Rectal smooth muscle tissue (tissue), 1 donor: Measurements from ENCODE around the gene FOXB1.

Source experiments
- H3K27ac ChIP-seq: one replicate; pipeline ENCODE4 v1.7.0; 2013; ENCODE audit warnings: low read depth, low read length, inconsistent platforms
- H3K27me3 ChIP-seq: one replicate; pipeline ENCODE4 v1.7.0; 2013; ENCODE audit warnings: low read length; ENCODE audit not compliant: control insufficient read depth, insufficient read depth
- H3K36me3 ChIP-seq: one replicate; pipeline ENCODE4 v1.7.0; 2013; ENCODE audit warnings: low read length; ENCODE audit not compliant: control insufficient read depth, insufficient read depth
- H3K4me1 ChIP-seq: one replicate; pipeline ENCODE4 v1.7.0; 2013; ENCODE audit warnings: low read length; ENCODE audit not compliant: control insufficient read depth, insufficient read depth
- H3K4me3 ChIP-seq: one replicate; pipeline ENCODE4 v1.7.0; 2013; ENCODE audit warnings: low read length
- H3K9ac ChIP-seq: one replicate; pipeline ENCODE4 v1.7.0; 2013; ENCODE audit warnings: low read length

The FOXB1 gene

DNA sequence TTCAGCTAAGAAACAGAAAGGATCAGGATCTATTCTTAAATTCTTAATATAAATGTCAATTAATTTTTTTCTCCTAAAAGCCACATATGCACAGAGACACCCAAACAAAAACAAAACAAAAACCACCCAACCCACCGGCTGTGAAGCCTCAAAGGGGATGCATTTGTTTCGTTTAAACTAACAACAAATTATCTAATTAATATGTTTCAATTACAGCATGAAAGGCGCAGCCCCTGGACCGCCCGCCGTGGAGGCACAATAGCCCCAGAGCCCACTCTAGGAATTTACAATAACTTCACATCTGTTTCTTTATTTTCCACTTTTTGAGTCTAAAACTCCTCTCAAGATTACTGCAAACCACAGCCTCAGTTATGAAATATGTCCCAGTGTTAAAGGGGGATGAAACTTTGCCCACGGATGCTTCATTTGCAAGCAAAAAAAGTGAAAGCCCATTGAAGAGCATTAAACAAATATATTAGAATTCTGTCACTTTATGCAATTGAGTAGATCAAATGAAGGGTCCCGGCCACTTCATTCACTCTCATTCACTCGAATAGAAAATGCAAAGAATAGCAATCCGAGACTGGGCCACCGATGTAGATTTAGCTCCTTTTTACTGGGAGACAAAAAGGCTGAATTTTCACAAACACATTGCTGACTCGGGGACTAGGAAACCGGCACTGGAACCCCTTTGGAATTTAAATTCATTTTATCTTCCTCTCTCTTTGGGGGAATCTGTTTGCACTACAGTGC, 6.0 kb downstream of the FOXB1 start:
- Histone ChIP-seq H3K4me3 (no peak overlapping the region), H3K9ac (no peak overlapping the region), H3K27me3 (peaks cover 13% of the 10 kb centered on the region), H3K4me1 (peaks cover 3% of the 10 kb centered on the region), H3K36me3 (no peaks in the 10 kb centered on the region), H3K27ac (no peak overlapping the region)

DNA sequence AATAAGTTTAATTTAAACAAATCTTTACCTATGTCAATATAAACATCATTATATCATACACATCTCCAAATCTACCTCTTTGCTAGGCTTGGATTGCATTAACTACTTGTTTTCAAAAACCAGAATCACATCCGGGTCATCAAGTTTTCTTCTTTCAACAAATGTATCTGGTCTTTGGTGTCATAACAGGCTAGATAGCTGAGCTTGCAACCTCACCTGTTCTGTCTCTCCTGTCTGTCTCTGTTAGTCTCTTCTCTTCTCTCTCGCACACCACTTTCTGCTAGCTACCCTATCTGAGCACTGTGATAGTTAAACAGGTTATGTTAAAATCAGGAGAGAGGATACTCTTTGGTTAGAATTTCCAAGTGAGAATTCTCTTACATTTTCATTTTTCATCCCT, 6.7 kb downstream of the FOXB1 start:
- Histone ChIP-seq H3K27me3 (peaks cover 6% of the 10 kb centered on the region), H3K27ac (no peak overlapping the region), H3K4me1 (peaks cover 3% of the 10 kb centered on the region), H3K9ac (no peak overlapping the region), H3K36me3 (no peaks in the 10 kb centered on the region), H3K4me3 (no peak overlapping the region)

DNA sequence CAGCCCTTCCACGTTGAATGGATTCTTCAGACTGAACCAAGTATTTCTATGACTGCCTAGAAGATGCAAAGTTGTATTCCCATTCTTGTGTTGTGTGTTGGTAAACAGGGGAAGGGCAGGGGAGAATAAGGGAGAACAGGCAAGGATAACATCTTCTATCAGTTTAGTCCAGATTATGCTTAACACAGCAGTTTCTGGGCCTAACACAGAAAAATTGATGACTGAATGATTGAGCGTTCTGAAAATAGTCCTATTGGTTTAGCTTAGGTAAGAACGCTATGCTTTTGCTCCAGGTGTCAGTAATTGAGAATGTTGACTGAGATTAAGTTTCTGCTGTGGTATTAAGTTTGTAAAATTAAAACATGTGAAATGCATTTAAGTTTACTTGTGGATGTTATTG, 8.6 kb downstream of the FOXB1 start:
- H3K27me3 ChIP-seq = peaks cover 3% of the 10 kb centered on the region
- no peaks in the 10 kb centered on the region for H3K36me3 ChIP-seq
- no peaks in the 10 kb centered on the region for H3K4me1 ChIP-seq
- H3K4me3 ChIP-seq = no peak overlapping the region
- H3K27ac ChIP-seq = no peak overlapping the region
- no peak overlapping the region for H3K9ac ChIP-seq

DNA sequence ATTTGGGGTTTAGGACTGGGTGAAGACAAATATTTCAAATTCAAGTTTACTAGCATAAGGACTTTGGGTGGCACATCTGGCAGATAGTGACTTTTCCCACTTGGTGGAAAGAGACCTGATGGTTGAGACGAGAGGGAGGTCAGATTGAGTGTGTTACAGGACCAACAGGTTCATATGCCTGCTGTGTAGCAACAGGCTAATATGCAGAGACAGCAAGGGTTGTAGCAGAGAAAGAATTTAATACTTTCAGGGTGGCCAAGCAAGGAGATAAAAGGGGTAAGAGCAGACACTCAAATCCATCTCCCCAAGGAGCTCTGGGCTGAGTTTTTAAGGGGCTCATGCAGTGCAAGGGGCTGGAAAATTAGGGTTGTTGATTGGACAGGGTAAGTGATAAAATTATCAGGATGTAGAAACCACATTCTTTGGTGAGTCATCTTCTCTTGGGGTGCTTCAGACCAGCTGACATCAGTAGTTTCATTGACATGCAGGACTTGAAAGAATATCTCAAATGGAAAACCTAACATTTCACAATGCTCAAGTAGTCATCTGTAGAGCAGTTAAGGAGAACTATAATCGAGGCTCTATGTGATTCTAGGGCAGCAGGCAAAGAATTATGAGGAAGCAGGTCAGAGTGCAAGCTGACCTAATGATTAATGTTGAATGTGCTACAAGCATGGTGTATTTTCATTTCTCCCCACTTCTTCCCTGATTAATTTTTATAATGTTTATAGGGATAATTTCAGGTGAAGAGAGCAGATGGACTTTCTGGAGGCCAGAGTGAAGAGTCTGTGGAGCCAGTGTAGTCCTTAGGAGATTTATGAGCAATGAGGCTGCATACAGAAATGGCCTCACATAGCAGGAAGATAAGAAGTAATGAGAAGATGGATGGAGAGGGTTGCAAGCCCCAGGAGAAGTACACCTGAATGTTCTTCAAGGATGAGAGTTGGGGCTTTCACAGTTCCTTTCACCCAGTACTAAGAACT, 13.7 kb downstream of the FOXB1 start:
- Histone ChIP-seq H3K27me3 (no peaks in the 10 kb centered on the region), H3K27ac (no peak overlapping the region), H3K4me3 (no peak overlapping the region), H3K9ac (no peak overlapping the region), H3K36me3 (no peaks in the 10 kb centered on the region), H3K4me1 (no peaks in the 10 kb centered on the region)

DNA sequence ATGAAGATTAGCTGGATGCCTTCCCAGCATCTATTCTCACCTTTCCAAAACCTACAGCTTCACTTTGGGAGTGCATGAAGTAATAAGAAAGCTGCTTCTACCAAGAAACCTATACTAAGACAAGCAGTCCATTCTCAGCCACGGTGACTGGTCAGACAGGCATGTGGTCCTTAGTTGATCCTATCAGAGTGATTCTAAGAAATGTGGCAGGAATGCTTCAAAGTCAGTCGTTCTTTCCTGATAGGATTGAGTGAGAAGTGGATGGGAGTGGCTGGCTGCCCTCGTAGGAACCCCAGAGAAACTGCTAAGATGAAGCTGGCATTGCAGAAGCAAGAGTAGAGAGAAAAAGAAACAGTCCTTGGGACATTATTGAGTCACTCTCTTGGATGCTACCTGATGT, 16.6 kb downstream of the FOXB1 start:
- Histone ChIP-seq H3K27ac (no peak overlapping the region), H3K9ac (no peak overlapping the region), H3K4me1 (no peaks in the 10 kb centered on the region), H3K27me3 (no peaks in the 10 kb centered on the region), H3K36me3 (no peaks in the 10 kb centered on the region), H3K4me3 (no peak overlapping the region)

DNA sequence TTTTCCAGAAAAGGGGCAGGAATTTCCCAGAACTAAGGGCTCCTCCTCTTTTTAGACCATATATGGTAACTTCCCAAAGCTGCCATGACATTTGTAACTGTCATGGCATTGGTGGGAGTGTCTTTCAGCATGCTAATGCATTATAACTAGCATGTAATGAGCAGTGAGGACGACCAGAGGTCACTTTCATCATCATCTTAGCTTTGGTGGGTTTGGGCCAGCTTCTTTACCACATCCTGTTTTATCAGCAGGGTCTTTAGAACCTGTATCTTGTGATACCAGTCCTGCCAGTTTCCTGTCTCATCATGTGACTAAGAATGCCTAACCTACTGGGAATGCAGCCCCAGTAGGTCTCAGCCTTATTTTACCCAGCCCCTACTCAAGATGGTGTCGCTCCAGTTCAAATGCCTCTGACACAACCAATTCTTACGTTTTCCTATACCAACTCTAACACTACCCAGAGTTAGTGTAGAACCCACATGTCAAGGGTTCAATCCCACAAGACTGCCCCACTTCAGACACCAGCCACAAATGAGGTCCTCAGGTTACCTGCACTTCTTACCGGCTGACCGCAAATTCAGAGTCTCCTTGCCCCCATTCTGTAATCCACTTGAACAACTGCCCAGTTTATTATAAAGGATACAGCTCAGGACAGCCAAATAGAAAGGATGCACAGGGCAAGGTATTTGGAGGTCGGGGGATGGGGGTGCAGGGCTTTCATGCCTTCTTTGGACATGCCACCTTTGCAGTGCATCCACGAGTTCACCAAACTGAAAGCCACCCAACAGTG, 17.7 kb downstream of the FOXB1 start:
- no peaks in the 10 kb centered on the region for H3K36me3 ChIP-seq
- no peak overlapping the region for H3K27ac ChIP-seq
- no peak overlapping the region for H3K9ac ChIP-seq
- no peaks in the 10 kb centered on the region for H3K4me1 ChIP-seq
- no peak overlapping the region for H3K4me3 ChIP-seq
- H3K27me3 ChIP-seq = no peaks in the 10 kb centered on the region

DNA sequence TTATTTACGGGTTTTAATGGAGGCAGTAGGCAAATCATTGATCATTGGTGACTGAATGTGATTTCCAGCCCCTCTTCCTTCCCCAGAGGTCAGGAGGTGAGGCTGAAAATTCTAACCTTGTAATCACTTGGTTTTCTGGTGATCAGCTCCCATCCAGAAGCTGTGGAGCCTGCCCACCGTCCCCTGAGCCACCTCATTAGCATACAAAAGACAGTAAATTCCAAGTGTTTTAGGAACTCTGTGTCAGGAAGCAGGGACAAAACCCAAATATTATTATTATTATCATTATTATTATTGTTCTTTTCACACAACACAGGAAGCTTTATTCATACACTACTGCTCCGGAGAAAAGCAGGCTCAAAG, 18.2 kb downstream of the FOXB1 start:
- Histone ChIP-seq H3K27ac (no peak overlapping the region), H3K27me3 (no peaks in the 10 kb centered on the region), H3K4me3 (no peak overlapping the region), H3K9ac (no peak overlapping the region), H3K4me1 (no peaks in the 10 kb centered on the region), H3K36me3 (no peaks in the 10 kb centered on the region)

DNA sequence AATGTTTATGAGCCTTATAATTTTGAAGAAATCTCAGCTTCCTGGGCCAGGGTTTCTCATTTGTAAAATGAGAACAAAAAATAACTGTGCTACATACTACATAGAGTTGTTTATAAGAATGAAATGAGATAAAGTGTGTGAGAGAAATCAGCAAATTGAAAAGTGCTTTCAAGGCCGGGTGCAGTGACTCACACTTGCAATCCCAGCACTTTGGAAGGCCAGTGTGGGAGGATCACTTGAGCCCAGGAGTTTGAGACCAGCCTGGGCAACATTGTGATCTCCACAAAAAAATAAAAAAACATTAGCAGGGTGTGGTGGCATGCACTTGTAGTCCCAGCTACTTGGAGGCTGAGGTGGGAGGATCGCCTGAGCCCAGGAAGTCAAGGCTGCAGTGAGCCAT, 22.4 kb downstream of the FOXB1 start:
- H3K27me3 ChIP-seq = no peaks in the 10 kb centered on the region
- H3K36me3 ChIP-seq = no peaks in the 10 kb centered on the region
- H3K9ac ChIP-seq = no peak overlapping the region
- H3K4me1 ChIP-seq = no peaks in the 10 kb centered on the region
- no peak overlapping the region for H3K4me3 ChIP-seq
- H3K27ac ChIP-seq = no peak overlapping the region

DNA sequence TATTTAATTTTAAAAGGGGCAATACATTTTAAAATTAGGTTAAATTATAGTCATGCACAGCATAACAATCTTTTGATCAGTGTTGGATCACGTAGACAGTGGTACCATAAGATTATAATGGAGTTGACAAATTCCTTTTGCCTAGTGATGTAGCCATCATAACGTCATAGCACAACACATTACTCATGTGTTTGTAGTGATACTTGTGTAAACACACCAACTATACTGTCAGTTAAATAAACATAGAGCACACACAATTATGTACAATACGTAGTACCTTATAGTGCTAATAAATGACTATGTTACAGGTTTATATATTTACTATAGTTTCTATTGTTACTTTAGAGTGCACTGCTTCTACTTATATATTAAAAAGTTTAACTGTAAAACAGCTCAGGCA, 31.2 kb downstream of the FOXB1 start:
- no peak overlapping the region for H3K9ac ChIP-seq
- no peak overlapping the region for H3K4me3 ChIP-seq
- H3K27ac ChIP-seq = no peak overlapping the region
- no peaks in the 10 kb centered on the region for H3K36me3 ChIP-seq
- no peaks in the 10 kb centered on the region for H3K4me1 ChIP-seq
- no peaks in the 10 kb centered on the region for H3K27me3 ChIP-seq

DNA sequence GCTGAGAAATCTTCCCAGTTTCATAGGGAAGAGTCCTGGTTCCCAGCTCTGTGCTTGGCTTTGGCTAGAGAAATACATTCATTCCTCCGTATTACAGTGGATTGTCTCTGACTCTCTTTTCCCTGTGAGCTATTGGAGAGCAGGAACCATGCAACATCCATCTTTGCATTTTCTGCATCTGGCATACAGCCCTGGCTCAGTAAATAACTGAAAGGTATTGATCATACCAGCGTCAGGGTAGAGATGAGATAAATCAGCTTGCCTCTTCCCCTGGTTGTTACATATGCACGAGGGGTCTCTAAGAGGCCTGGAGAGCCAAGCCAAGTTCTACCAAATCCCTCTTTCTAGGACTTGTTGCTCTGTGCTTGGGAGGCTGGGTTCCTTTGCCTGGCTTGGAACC, 35.2 kb downstream of the FOXB1 start:
- H3K27me3 ChIP-seq = no peaks in the 10 kb centered on the region
- H3K4me3 ChIP-seq = no peak overlapping the region
- no peak overlapping the region for H3K9ac ChIP-seq
- no peaks in the 10 kb centered on the region for H3K36me3 ChIP-seq
- no peaks in the 10 kb centered on the region for H3K4me1 ChIP-seq
- no peak overlapping the region for H3K27ac ChIP-seq

DNA sequence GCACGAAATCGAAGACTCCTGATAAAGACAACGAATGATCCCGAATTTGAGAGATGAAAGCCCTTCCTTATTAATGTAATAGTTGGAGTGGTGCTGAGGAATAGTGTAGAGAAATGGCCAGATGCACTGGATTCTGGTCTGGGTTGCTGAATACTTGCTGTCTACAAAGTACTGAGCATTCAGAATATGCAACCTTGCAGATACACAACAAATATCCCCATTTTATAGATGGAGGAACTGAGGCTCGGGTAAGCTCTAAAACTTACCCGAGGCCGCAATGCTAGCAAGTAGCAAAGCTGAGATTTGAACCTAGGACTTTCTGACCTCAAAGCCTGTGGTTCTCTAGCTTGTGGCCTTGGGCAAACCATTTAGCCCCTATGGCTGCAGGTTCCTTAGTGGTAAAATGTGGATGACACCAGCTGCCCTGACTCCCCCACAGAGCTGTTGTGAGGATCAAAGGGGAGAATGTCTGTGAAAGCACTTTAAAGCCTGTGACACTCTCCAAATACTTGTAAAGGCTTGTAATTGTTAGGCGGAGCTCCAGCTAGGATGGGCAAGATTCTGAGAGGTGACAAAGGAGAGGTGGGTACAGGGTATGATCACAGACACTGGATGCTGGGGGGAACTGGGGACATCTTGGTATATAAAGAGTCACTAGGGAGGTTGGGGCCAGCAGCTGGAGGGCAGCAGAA, 39.8 kb downstream of the FOXB1 start:
- H3K4me3 ChIP-seq = no peak overlapping the region
- no peaks in the 10 kb centered on the region for H3K27me3 ChIP-seq
- H3K36me3 ChIP-seq = no peaks in the 10 kb centered on the region
- no peak overlapping the region for H3K9ac ChIP-seq
- H3K4me1 ChIP-seq = no peaks in the 10 kb centered on the region
- no peak overlapping the region for H3K27ac ChIP-seq
